Sigmoid colon (tissue), 7 donors: ENCODE measurements around the gene PEX10. TPM values are rescaled to one million over a fixed set of nuclear protein-coding genes. Genes with fewer than 3 reads are reported as not detected.
A peak's percentile ranks its signal among the peaks of the same experiment; 100 is the strongest.

Experiments
- DNase-seq: peaks from one replicate; pipeline ENCODE4 v3.0.0-alpha.2; 2019
- H3K27ac ChIP-seq, 4 donors: fragments of 200-600 bp; sonication (generic); one replicate each; pipeline ENCODE4 v1.5.1; 2016 to 2019; ENCODE audit warnings: mild to moderate bottlenecking in 1 of 4
- H3K27me3 ChIP-seq, 3 donors: fragments of 200-600 bp; sonication (generic); one replicate each; pipeline ENCODE4 v1.5.1; 2019; ENCODE audit warnings: mild to moderate bottlenecking in 1 of 3
- H3K36me3 ChIP-seq, 4 donors: fragments of 200-600 bp; sonication (generic); one replicate each; pipeline ENCODE4 v1.5.1; 2016 to 2019
- H3K4me1 ChIP-seq, 4 donors: fragments of 200-600 bp; sonication (generic); one replicate each; pipeline ENCODE4 v1.5.1; 2017 to 2019
- H3K4me3 ChIP-seq, 4 donors: fragments of 200-600 bp; sonication (generic); one replicate each; pipeline ENCODE4 v1.5.1; 2017 to 2019; ENCODE audit warnings: mild to moderate bottlenecking in 2 of 4, moderate library complexity in 1 of 4
- H3K9me3 ChIP-seq, 4 donors: fragments of 200-600 bp in 3 of 4; sonication (generic) in 3 of 4; one replicate each; pipeline versions ENCODE4 v1.5.1 to v1.6.1; 2013 to 2019
- CTCF ChIP-seq, 4 experiments: fragments of 450-650 bp in 3 of 4; fragments of 200-600 bp in 1 of 4; IDR thresholded peaks; one replicate each; pipeline ENCODE4 v1.5.1; 2016 to 2019; ENCODE audit warnings: antibody characterized with exemption in 4 of 4, mild to moderate bottlenecking in 3 of 4, moderate library complexity in 2 of 4
- EP300 ChIP-seq, 4 donors: sonication (generic); formaldehyde crosslinking; IDR thresholded peaks; one replicate each; pipeline ENCODE4 v1.6.1; 2017; ENCODE audit warnings: antibody characterized with exemption in 4 of 4
- POLR2A ChIP-seq, 2 donors: fragments of 450-650 bp; IDR thresholded peaks; one replicate each; pipeline ENCODE4 v1.6.1; 2016; ENCODE audit warnings: antibody characterized with exemption in 2 of 2, mild to moderate bottlenecking in 2 of 2, moderate library complexity in 2 of 2
- POLR2AphosphoS5 ChIP-seq, 4 donors: sonication (generic); formaldehyde crosslinking; IDR thresholded peaks; one replicate each; pipeline ENCODE4 v1.6.1; 2017; ENCODE audit warnings: antibody characterized with exemption in 4 of 4
- WGBS, 2 donors: extraction: QIAGEN DNeasy Blood & Tissue Kit; methylation state at CpG; one replicate each; pipeline ENCODE4 v1.1.7; 2013; 5-methylcytosine and 5-hydroxymethylcytosine counted together
- intact Hi-C: fragments of 100-400 bp; cut with DNase I; formaldehyde crosslinking; loops from one replicate; pipeline ENCODE4 v1.15.1; 2023
- polyA plus RNA-seq, 3 donors: library from polyadenylated mRNA; stranded (reverse); fragments of 200-250 nt; gene quantifications; one replicate each; pipeline ENCODE4 v1.2.3, GENCODE V29; 2013
- total RNA-seq, 4 donors: library from RNA; depleted of rRNA; stranded (reverse); fragments of >200 nt; gene quantifications; one replicate each; pipeline ENCODE4 v1.1.0, GENCODE V29; 2016
- donor health status: healthy with polysubstance abuse.
- donor health status: Bipolar disorder and iron deficiency.
- donor health status: healthy.

Gene PEX10
- total and polyA plus RNA-seq, 7 donors, result 9.9 to 21.9 (median 13.8) TPM

DNA sequence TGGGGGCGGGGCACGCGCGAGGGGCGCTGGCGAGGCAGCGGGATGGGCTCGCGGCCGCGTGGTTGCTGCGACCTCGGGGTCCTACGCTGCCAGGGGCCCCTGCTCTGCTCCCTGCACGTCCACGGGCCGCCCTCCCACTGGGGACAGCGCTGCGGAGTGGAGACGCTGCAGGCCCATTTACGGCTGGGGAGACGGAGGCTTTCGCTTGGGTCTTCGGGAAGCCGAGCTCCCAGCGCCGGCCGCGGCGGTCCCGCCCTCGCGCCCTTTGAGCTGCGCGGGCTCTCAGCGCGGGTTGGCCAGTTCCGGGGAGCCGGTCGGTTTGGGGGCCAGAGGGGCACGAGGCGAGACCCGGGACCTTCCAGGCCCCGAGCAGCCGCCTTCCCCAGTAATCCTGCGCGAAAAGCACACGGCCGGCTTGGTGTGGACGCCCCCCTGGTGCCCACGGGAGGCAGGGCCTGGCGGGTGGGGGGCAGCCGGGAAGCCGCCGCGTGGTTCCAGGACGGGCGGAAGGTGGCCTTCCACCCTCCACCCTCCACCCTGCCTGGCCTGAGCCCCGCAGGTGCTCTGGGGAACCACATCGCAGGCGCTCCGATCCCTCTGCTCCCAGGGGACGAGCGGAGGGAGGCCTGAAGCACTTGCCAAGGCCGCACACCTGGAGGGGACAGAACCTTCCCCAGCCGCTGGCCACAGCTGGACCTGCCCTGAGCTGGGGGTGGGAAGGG lies 570 bp upstream of the PEX10 start:
- intact Hi-C loops, result loop anchor here (1.0 to 10.0 kb wide), 9 partner anchors 22 to 1489 kb away; partner anchors contain the start of genes C1orf174, CALML6, CEP104 and DFFB
- Histone ChIP-seq H3K4me3 (peak overlapping the region; percentile 65 to 97 (median 84)), H3K4me1 (peaks cover 0 to 31% (median 26%) of the 10 kb centered on the region in 4 donors), H3K27me3 (peaks cover 6 to 25% (median 17%) of the 10 kb centered on the region in 3 donors), H3K36me3 (peaks cover 3 to 10% (median 6%) of the 10 kb centered on the region in 4 donors), H3K27ac (peak overlapping the region; percentile 86 to 93 (median 90)), H3K9me3 (no peaks in the 10 kb centered on the region)
- DNase-seq, result no peak
- TF ChIP-seq EP300 (IDR thresholded peaks at IDR 0.05) (no peak), CTCF (IDR thresholded peaks at IDR 0.05) (no peak), POLR2AphosphoS5 (IDR thresholded peaks at IDR 0.05) (peak in 2 of 4 donors; percentile 67 to 85), POLR2A (IDR thresholded peaks at IDR 0.05) (no peak)
- WGBS, 2 donors, result 1% methylated on average over 66 of the region's 66 CpGs

DNA sequence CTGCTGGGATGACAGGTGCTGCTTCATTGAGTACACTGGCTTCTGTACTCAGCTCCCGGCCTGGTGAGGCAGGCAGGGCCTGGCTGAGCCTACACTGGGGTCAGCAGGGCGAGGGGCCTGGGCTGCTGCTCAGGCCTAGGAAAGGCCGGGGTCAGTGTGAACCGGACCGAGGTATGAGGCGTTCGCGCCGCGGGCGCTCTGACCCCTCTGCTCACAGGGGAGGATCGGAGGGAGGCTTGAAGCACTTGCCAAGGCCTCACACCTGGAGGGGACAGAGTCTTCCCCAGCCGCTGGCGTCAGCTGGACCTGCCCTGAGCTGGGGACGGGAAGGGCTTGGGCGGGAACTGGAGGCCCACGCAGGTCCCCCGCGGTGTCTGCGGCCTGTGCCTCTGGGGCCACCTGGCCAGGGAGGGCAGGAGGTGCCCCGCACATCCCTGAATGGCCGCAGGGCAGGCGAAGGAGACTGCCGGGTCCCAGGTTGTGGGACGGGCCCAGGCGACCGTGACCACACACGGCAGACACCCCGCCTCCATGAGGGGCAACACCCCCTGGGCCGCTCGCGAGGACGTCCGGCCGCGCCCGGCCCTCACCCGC lies 466 bp downstream of the PEX10 start:
- Histone ChIP-seq H3K4me3 (peak overlapping the region; percentile 45 to 97 (median 84)), H3K27ac (peak overlapping the region; percentile 86 to 93 (median 90)), H3K9me3 (no peaks in the 10 kb centered on the region), H3K4me1 (peaks cover 0 to 31% (median 26%) of the 10 kb centered on the region in 4 donors), H3K27me3 (peaks cover 0 to 15% (median 6%) of the 10 kb centered on the region in 3 donors), H3K36me3 (peaks cover 7 to 20% (median 10%) of the 10 kb centered on the region in 4 donors)
- no peak for DNase-seq
- 3 to 5% methylated on average over 38 of the region's 38 CpGs for WGBS, 2 donors
- intact Hi-C loops, result loop anchor here (1.0 to 10.0 kb wide), 9 partner anchors 21 to 1490 kb away; partner anchors contain the start of genes C1orf174, CALML6, CEP104 and DFFB
- no peak for TF ChIP-seq CTCF (IDR thresholded peaks at IDR 0.05)
- TF ChIP-seq POLR2AphosphoS5 (IDR thresholded peaks at IDR 0.05), result no peak
- TF ChIP-seq EP300 (IDR thresholded peaks at IDR 0.05), result no peak
- no peak for TF ChIP-seq POLR2A (IDR thresholded peaks at IDR 0.05)

DNA sequence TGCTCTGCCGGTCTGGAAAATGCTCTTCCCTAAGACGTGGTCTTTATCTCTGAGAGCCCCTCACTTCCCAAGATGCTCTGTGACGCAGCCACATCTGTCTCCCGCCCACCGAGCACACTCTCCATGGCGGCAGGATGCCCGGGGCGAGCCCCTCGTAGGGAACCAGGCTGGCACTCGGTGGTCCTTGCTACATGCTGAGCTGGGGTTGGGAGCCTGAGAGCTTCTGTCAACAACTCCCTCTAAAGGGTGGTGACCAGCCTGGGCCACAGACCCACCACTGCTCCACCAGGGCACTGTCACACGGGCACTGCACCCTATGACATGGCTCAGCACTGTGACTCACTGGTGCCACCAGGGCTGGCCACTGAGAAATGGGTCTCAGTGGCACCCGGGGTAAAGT lies 2.6 kb downstream of the PEX10 start:
- Histone ChIP-seq H3K4me1 (peaks cover 0 to 31% (median 26%) of the 10 kb centered on the region in 4 donors), H3K9me3 (no peaks in the 10 kb centered on the region), H3K4me3 (no peak overlapping the region), H3K27me3 (no peaks in the 10 kb centered on the region), H3K36me3 (peaks cover 9 to 42% (median 24%) of the 10 kb centered on the region in 4 donors), H3K27ac (no peak overlapping the region)
- TF ChIP-seq EP300 (IDR thresholded peaks at IDR 0.05), result no peak
- intact Hi-C loops, result loop anchor here (5.0 to 10.0 kb wide), 6 partner anchors 235 to 1493 kb away; partner anchors contain the start of genes C1orf174, CALML6, CEP104 and DFFB
- no peak for DNase-seq
- WGBS, 2 donors, result 94 to 96% methylated on average over 12 of the region's 12 CpGs

DNA sequence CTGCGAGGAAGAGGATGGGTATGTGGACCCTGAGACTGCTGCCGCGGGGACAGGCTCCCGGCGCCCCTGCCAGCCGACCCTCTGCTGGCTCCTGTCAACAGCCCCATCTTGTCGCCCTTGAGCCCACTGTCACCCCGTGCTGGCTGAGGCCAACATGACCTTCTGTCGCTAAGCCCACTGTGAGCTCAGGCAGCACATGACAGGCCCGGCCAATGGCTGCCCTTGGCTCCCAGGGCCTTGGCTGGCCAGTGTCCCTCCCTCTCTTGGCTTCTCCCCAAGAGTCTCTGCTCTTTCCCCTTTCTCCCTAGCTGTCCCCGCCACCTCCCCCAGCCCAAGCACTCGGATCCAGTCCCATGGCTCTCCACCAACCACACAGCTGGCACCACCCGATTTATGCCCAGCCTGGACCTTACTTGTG lies 3.5 kb downstream of the PEX10 start:
- no peak overlapping the region for H3K4me3 ChIP-seq
- no peak for DNase-seq
- peaks cover 18 to 50% (median 30%) of the 10 kb centered on the region in 4 donors for H3K36me3 ChIP-seq
- WGBS, 2 donors, result 90 to 94% methylated on average over 13 of the region's 13 CpGs
- H3K27ac ChIP-seq, result no peak overlapping the region
- no peaks in the 10 kb centered on the region for H3K9me3 ChIP-seq
- TF ChIP-seq CTCF (IDR thresholded peaks at IDR 0.05), result no peak
- no peak for TF ChIP-seq POLR2AphosphoS5 (IDR thresholded peaks at IDR 0.05)
- no peak for TF ChIP-seq EP300 (IDR thresholded peaks at IDR 0.05)
- no peak for TF ChIP-seq POLR2A (IDR thresholded peaks at IDR 0.05)
- peaks cover 0 to 23% (median 17%) of the 10 kb centered on the region in 4 donors for H3K4me1 ChIP-seq
- intact Hi-C loops, result no loop called here
- H3K27me3 ChIP-seq, result no peaks in the 10 kb centered on the region

- 88 to 93% methylated on average over 24 of the region's 24 CpGs for WGBS, 2 donors
- no peak for TF ChIP-seq POLR2AphosphoS5 (IDR thresholded peaks at IDR 0.05)
- no peak for TF ChIP-seq POLR2A (IDR thresholded peaks at IDR 0.05)
- no peak overlapping the region for H3K4me3 ChIP-seq
- H3K27ac ChIP-seq, result no peak overlapping the region
- H3K4me1 ChIP-seq, result peaks cover 0 to 18% (median 13%) of the 10 kb centered on the region in 4 donors
- H3K27me3 ChIP-seq, result no peaks in the 10 kb centered on the region
- no peaks in the 10 kb centered on the region for H3K9me3 ChIP-seq
- DNase-seq, result no peak
- H3K36me3 ChIP-seq, result peaks cover 21 to 55% (median 31%) of the 10 kb centered on the region in 4 donors
- intact Hi-C loops, result no loop called here
Measured at GRCh38 chr1:2408456-2408855, 3.9 kb downstream of the PEX10 start.
